KOPT-K1 (cell line): ENCODE results near the gene DUSP9.
"Not testable (repeated sequence)": the region's sequence is repeated elsewhere in the genome, so short reads cannot be mapped to it uniquely, and the experiment has no call there.

Source experiments
- H3K27ac ChIP-seq: fragments of 200-600 bp; sonication (generic); 2 replicates; pipeline ENCODE4 v1.5.1; 2016; ENCODE audit warnings: antibody characterized with exemption, mild to moderate bottlenecking, low read depth, low read length; ENCODE audit not compliant: poor library complexity, severe bottlenecking
- H3K36me3 ChIP-seq: fragments of 200-600 bp; sonication (generic); 2 replicates; pipeline ENCODE4 v1.5.1; 2017; ENCODE audit warnings: antibody characterized with exemption, mild to moderate bottlenecking, low read length, moderate library complexity; ENCODE audit not compliant: insufficient read depth
- H3K9me3 ChIP-seq: fragments of 200-600 bp; sonication (generic); 2 replicates; pipeline ENCODE4 v1.5.1; 2017; ENCODE audit warnings: antibody characterized with exemption, low read length, mild to moderate bottlenecking; ENCODE audit not compliant: insufficient read depth, poor library complexity, severe bottlenecking

Gene DUSP9

DNA sequence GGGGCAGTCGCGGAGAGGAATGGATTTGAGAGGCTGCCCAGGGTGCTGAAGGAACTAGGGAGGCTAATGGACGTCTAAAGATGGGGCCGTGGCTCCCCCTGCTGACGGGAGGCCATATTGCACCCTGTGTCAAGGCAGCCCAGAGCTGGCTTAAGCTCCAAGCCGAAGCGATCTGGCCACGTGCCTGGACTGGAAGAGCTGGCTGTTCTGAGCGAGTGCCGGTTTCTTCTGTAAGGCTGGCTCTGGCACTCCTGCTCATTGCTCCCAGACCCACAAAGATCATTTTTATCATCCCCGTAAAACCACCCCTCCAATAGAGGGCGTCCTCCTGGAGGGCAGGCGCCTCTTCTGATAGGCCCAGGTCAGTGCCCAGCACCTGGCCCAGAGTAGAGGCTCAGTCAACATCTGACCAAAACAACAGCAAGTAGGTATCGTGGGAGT lies 21.0 kb downstream of the DUSP9 start:
- no peaks in the 10 kb centered on the region for H3K36me3 ChIP-seq
- H3K27ac ChIP-seq = no peak overlapping the region
- H3K9me3 ChIP-seq = no peaks in the 10 kb centered on the region

GRCh38 chrX:153668423-153669173 lies 21.6 kb downstream of the DUSP9 start:
- no peaks in the 10 kb centered on the region for H3K9me3 ChIP-seq
- no peak overlapping the region for H3K27ac ChIP-seq
- no peaks in the 10 kb centered on the region for H3K36me3 ChIP-seq

GRCh38 chrX:153669174-153669890 lies 22.3 kb downstream of the DUSP9 start:
- Histone ChIP-seq H3K27ac (no peak overlapping the region), H3K36me3 (no peaks in the 10 kb centered on the region), H3K9me3 (no peaks in the 10 kb centered on the region)

- Histone ChIP-seq H3K36me3 (no peaks in the 10 kb centered on the region), H3K27ac (no peak overlapping the region), H3K9me3 (no peaks in the 10 kb centered on the region)
These were observed 23.1 kb downstream of the DUSP9 start for GRCh38 chrX:153669901-153670731.

- Histone ChIP-seq H3K9me3 (no peaks in the 10 kb centered on the region), H3K36me3 (no peaks in the 10 kb centered on the region), H3K27ac (no peak overlapping the region)
These were observed 24.0 kb downstream of the DUSP9 start for GRCh38 chrX:153670748-153671588.

DNA sequence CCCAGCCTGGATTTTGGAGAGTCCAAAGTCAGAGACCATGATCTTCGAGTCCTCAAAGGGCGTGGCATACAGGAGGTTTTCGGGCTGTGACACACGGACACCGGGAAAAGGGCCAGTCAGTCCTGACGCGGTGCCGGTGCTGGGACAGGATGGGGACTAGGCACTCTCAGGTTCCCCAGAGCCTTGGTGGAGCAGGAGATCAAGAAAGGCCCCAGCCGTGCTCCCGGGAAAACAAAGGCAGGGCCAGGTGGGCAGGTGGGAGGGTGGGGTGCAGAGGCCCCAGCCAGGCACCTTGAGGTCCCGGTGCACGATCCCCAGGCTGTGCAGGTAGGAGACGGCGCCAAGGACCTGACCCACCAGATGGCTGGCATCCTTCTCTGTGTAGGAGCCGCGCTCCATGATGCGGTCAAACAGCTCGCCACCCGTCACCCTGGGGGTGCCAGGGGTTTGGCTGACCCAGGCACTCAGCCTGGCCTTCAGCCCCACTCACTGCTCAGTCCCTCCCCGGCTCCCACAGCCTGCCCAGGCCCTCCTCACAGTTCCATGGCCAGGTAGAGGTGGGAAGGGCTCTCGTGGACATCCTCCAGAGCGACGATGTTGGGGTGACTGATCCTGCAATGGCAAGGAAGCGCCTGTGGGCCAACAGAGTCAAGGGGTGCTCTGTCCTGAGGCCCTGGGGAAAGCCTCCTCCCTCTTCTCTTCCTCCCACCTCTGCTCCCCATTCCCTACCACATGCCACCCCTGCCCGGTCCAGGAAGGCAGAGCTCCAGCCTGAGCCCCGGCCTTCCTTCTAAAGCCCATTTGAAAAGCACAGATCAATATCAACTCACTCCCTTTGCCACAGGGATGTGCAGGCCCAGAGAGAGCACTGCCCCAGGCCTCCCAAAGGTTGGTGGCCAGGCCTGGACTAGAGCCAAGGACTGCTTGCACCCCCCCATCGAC lies 24.9 kb downstream of the DUSP9 start:
- Histone ChIP-seq H3K36me3 (no peaks in the 10 kb centered on the region), H3K9me3 (no peaks in the 10 kb centered on the region), H3K27ac (no peak overlapping the region)

GRCh38 chrX:153672531-153673427 lies 25.8 kb downstream of the DUSP9 start:
- no peaks in the 10 kb centered on the region for H3K9me3 ChIP-seq
- H3K36me3 ChIP-seq = no peaks in the 10 kb centered on the region
- no peak overlapping the region for H3K27ac ChIP-seq

- no peaks in the 10 kb centered on the region for H3K36me3 ChIP-seq
- no peaks in the 10 kb centered on the region for H3K9me3 ChIP-seq
- H3K27ac ChIP-seq = no peak within 1 kb of the TSS
These were observed 26.6 kb downstream of the DUSP9 start, which contains the start of gene PNCK for GRCh38 chrX:153673428-153674218. Gene PNCK, minus strand, starts transcription at chrX:153673813. Its CDS starts 737 bp downstream, at chrX:153673076.

DNA sequence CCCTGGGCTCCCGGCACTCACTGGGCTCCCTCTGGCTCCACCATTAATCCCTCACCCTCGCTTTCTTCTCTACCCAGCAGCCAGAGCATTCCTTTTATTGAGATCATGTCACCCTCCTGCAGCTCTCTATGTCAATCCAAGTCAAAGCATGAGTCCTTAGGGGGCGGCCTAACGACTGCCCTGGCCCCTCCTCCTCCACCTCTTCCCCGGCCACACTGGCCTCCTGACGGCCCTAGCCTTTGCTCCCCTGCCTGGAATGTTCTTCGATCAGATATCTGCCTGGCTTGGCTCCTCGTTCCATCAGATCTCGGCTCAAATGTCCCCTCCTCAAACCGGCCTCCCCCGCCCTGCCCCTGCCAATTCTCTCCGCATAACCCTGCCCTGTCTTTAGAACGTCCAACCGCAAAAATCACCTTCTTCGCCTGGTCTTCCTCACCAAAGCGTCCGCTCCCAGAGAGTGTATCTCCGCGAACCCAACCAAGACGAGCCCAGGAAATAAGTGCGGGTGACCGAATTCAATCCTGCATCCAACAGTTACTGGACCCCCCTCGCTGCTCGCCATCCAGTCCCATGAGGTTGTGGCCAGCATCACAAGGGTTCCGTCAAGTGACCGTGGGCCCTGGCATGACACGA lies 27.3 kb downstream of the DUSP9 start:
- H3K27ac ChIP-seq = no peak overlapping the region

DNA sequence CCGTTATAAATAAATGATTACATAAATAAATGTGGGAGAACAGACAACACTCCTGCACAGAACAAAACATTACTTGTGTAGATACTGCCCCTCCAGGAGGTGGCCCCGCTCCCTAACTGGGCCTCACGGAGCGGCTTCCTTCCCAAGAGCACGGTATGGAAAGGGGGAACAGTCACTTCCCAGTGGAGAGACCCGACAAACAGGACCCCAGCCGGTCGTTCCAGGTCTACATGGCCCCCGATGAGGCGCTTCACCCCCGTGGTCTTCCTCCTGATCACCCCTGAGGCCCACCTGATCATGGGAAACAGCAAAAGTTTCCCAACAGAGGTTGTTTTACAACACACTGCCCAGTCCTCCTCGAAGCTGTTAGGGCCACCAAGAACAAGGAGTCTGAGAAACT lies 34.2 kb downstream of the DUSP9 start:
- Histone ChIP-seq H3K9me3 (peaks cover 6% of the 10 kb centered on the region), H3K36me3 (no peaks in the 10 kb centered on the region), H3K27ac (no peak overlapping the region)

More for the DNA sequence above, 27.3 kb downstream of the DUSP9 start:
- Histone ChIP-seq H3K36me3 (no peaks in the 10 kb centered on the region), H3K9me3 (no peaks in the 10 kb centered on the region)

GRCh38 chrX:153683486-153683885 lies 36.5 kb downstream of the DUSP9 start:
- H3K36me3 ChIP-seq, H3K27ac ChIP-seq, H3K9me3 ChIP-seq: not testable (repeated sequence)
